KBM-7 (cell line): ENCODE results near the gene LRP5.
"Not testable (repeated sequence)": the region's sequence is repeated elsewhere in the genome, so short reads cannot be mapped to it uniquely, and the experiment has no call there.

Experiments
- DNase-seq: peaks from one replicate; pipeline ENCODE4 v3.0.0-alpha.2; 2015
- in situ Hi-C: fragments of 300-500 bp; cut with MboI; formaldehyde crosslinking; loops from 2 replicates; pipeline ENCODE4 v1.14.3; 2020; ENCODE audit warnings: low sequenced_read_pairs, low pct_unique_long_range_greater_than_20kb, mixed read lengths

The LRP5 gene

DNA sequence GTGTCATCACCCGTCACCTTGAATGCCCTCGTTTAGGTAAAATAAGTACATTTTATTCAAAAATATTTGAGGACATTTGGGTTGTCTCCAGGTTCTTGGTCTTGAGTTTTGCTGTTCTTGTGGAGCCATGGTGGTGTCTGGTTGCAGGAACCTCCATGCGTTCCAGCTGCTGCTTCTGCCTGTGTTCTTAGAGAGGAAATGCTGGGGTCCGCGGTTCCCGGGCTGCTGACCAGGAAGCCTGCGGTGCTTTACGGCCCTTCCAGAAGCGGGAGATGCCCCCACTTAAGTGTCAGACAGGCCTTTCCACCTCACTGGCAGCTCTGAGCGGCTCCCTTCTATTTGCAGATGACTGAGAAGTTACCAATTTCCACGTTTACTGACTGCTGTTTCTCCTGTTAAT is 66.8 kb downstream of the LRP5 start:
- in situ Hi-C loops, result no loop called here
- DNase-seq, result peak; percentile 70

DNA sequence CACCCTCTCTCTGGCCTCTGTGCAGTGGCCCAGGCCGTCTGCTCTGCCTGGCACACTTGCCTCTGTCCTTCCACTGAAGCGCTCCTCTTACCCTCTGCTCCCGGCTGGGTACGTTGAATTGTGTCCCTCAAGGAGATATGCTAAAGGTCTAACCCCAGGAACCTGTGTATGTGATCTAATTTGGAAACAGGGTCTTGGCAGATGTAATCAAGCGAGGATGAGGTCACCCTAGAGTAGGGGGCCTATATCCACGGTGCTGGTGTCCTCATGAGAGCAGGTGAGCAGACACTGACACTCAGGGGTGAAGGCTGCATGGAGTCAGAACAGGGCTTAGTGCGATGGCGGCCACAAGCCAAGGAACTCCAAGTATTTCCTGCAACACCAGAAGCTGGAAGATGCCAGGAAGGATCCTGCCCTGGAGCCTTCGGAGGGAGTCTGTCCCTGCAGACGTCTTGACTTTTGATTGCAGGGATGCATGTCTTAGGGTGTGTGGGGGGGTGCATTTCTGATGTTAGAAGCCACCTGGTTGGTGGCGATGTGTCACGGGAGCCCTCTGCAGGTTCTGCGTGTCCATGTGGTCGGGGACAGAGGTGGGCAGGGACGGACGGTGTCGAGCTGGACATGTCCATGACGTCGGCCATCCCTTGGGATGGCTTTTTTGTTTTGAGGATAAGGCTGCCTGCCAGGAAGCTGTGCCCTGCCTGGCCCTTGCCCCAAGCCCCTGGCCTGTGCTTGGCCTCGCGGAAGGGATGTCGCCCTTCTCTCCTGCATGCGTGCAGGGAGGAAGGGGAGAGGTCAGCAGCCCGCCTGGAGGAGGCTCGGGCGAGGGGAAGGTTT is 68.6 kb downstream of the LRP5 start:
- in situ Hi-C loops, result no loop called here
- peak; percentile 32 for DNase-seq

DNA sequence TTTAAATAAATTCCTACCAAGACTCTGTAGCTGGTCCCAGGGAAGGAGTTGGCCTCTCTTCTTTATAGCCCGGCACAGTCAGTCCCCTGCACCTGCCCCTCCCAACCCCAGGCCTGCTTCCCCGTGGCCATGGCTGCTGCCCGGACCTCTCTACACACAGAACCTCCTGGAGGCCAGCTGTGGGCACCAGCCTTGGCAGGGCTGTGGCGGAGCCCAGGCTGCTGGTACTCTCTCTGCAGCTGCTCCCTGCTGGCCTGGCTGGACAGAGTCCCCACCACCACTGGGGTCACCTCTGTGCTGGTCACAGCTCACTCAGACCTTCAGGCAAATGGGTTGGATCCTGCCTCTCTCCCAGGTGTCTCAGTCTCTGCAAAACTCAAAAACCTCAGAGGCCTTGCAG is 69.3 kb downstream of the LRP5 start:
- in situ Hi-C loops, result no loop called here
- DNase-seq, result no peak

DNA sequence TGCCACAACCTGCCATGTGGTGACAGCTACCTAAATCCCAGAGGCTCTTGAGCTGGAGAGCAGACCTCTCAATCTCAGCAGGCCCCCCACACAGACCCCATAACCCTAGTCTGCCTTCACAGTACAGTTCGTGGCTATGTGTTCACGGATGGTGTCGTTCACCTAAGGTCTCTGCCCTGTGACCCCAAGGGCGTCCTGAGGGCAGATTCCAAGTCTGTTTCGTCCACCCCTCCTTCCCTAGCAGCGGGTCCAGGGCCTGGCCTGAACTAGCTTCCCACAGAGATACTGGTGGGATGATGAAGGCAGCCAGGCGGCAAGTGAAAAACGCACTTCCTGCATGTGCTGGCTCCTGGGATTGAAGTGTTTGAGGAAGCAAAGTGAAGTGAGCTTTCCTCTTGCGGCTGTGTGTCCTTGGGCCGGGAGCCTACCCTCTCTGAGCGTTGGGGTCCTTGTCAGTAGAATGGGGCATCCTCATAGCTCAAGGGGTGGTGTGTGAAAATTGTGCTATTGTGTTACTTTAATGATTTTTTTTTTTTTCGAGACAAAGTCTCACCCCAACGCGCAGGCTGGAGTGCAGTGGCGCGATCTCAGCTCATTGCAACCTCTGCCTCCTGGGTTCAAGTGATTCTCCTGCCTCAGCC is 70.1 kb downstream of the LRP5 start:
- in situ Hi-C loops, result no loop called here
- peak; percentile 31 for DNase-seq

DNA sequence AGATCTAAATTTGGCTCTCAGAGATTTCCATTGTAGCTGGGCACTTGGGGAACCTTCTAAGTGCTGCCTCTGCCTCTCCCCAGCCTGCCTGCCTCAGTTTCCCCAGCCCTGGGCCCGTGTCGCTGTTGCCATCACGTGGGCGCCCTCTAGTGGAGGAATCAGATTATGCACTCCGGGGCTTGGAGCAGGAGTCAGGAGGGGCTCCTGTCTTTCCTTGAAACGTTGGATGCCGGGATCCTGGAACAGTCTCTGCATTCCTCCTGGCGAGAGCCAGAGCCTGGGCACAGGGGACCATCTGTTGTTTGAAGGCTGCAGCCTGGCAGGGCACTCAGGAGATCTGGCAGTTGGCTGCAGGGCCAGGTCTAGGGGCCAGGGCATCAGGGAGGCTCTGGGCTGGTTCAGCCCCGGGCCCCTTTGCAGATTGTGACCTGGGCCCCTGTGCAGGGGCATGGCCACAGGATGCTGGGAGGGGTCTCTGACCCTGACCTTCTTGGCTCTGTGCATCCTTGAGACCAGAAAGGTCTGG is 71.6 kb downstream of the LRP5 start:
- in situ Hi-C loops, result no loop called here
- peak; percentile 50 for DNase-seq

DNA sequence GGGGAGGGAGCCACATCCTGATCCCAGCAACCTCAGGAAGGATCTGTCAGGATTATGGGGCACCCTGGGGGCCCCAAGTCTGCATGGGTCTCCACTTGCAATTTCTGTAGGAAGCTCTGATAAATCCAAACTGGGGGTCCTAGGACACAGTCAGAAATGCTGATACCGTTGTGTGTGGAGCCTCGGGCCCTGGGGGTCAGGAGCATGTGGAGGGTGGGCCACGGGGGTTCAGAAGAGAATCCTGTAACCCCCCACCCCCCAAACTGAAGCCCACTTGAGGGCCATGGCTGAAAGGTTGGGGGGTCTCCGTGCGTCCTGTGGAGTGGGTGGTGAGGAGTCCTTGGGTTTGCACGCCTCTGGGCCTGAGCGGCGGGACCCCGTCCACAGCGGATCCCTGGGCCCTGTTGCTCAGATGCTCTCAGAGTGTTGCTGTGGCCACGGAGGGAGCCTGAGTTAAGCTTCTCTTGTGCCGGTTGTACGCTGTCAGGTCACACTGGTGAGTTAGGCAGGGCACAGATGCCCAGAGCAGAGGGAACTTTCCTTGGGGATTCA is 72.2 kb downstream of the LRP5 start:
- in situ Hi-C loops, result no loop called here
- DNase-seq, result no peak

DNA sequence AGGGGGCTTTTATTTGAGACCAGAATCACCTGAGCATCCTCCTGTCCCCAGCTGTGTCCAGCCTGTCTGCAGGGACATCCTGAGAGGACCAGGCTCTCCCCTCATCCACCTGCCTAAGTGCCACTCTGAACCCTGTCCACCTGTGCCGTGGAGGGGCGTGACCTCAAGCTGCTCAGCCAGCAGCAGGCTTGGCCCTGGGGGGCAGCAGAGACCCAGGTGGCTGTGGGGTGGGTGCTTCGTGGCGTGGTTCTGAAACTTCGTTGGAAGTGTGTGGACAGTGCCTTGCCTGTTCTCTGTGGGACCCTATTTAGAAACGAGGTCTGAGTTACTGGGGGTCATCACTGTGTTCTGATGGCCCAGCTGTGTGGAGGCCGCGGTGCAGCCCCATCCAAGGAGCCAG is 72.7 kb downstream of the LRP5 start:
- in situ Hi-C loops, result no loop called here
- DNase-seq, result no peak

DNA sequence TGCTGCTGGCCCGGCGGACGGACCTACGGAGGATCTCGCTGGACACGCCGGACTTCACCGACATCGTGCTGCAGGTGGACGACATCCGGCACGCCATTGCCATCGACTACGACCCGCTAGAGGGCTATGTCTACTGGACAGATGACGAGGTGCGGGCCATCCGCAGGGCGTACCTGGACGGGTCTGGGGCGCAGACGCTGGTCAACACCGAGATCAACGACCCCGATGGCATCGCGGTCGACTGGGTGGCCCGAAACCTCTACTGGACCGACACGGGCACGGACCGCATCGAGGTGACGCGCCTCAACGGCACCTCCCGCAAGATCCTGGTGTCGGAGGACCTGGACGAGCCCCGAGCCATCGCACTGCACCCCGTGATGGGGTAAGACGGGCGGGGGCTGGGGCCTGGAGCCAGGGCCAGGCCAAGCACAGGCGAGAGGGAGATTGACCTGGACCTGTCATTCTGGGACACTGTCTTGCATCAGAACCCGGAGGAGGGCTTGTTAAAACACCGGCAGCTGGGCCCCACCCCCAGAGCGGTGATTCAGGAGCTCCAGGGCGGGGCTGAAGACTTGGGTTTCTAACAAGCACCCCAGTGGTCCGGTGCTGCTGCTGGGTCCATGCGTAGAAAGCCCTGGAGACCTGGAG is 74.1 kb downstream of the LRP5 start:
- in situ Hi-C loops, result no loop called here
- DNase-seq, result no peak

DNA sequence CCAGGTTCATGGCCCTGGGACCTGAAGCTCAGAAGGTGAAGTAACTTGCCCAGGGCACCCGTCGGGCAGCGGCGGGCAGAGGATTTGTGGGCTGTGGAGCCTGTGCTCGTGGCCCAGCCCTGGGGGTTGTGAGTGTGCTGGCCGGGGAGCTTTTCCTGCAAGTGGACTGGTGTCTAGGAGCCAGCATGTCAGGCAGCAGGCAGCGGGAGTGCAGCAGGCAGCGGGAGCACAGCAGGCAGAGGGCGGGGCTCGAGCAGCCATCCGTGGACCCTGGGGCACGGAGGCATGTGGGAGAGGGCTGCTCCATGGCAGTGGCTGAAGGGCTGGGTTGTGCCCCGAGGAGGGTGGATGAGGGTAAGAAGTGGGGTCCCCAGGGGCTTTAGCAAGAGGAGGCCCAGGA is 75.4 kb downstream of the LRP5 start:
- DNase-seq, result no peak
- in situ Hi-C loops, result no loop called here

DNA sequence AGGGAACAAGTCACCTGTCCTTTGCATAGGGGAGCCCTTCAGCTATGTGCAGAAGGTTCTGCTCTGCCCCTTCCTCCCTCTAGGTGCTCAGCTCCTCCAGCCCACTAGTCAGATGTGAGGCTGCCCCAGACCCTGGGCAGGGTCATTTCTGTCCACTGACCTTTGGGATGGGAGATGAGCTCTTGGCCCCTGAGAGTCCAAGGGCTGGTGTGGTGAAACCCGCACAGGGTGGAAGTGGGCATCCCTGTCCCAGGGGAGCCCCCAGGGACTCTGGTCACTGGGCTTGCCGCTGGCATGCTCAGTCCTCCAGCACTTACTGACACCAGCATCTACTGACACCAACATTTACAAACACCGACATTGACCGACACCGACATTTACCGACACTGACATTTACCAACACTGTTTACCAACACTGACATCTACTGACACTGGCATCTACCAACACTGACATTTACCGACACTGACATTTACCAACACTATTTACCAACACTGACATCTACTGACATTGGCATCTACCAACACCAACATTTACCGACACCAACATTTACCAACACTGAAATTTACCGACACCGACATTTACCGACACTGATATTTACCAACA is 76.3 kb downstream of the LRP5 start:
- in situ Hi-C loops, result no loop called here
- no peak for DNase-seq

DNA sequence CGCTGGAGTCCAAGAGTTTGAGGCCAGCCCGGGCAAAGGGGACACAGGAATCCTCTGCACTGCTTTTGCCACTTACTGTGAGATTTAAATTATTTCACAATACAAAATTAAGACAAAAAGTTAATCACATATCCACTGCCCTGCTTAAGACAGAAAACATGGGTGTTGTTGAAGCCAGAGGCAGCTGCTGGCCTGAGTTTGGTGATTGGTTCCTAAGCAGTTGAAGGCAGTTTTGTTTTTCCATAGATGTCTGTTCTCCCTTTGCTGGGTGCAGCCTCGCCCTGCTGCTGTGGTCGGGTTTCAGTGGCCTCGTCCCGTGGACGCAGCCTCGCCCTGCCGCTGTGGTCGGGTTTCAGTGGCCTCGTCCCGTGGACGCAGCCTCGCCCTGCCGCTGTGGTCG is 77.9 kb downstream of the LRP5 start:
- in situ Hi-C loops, result no loop called here
- DNase-seq, result no peak

DNA sequence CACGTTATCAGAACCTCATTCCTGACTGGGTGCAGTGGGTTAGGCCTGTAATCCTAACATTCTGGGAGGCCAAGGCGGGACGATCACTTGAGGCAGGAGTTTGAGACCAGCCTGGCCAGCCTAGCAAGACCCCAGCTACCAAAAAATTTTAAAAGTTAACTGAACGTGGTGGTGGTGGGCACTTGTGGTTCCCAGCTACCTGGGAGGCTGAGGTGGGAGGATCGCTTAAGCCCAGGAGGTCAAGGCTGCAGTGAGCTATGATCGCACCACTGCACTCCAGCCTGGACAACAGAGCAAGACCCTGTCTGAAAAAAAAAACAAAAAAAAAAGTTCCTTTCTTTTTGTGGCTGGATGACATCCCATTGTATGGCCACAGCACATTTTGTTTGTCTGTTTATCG is 80.4 kb downstream of the LRP5 start:
- in situ Hi-C loops, result no loop called here
- DNase-seq, result no peak

DNA sequence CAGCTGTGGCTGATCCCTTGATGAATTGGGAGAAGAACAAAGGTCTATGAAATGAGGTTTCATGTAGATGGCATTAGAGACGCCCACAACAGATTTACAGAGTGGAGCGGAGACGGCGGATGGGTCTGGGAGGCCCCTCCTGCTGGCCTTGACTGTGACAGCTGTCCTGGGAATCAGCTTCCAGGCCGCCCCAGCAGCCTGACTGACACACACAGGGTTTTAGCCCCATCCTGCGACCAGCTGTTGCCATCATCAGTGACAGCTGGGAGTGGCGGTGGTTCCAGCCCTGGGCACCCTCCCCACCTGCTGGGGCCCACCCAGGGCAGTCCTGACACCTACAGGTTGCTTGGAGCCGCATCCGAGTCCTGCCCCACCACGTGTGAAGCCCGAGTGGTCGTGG is 84.1 kb downstream of the LRP5 start:
- no peak for DNase-seq
- in situ Hi-C loops, result no loop called here

DNA sequence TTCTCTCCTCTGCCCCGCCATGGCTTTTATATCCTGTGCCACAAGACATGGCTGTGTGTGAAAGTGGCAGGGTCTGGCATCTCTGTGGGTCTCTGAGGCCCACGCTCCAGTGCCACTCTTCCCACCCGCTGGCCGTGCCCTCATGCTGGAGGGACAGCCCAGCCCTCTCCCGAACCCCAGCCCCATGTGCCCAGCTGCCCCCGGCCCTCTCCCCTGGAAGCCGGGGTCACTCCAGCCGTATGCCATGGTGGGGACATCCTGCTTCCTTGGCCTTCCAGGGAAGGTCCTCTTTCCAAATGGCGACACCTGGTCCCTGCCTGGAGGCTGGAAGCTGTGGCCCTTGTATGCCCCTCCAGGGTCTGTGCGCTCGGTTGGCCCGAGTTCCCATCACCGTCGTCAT is 84.9 kb downstream of the LRP5 start:
- in situ Hi-C loops, result no loop called here
- DNase-seq, result no peak

DNA sequence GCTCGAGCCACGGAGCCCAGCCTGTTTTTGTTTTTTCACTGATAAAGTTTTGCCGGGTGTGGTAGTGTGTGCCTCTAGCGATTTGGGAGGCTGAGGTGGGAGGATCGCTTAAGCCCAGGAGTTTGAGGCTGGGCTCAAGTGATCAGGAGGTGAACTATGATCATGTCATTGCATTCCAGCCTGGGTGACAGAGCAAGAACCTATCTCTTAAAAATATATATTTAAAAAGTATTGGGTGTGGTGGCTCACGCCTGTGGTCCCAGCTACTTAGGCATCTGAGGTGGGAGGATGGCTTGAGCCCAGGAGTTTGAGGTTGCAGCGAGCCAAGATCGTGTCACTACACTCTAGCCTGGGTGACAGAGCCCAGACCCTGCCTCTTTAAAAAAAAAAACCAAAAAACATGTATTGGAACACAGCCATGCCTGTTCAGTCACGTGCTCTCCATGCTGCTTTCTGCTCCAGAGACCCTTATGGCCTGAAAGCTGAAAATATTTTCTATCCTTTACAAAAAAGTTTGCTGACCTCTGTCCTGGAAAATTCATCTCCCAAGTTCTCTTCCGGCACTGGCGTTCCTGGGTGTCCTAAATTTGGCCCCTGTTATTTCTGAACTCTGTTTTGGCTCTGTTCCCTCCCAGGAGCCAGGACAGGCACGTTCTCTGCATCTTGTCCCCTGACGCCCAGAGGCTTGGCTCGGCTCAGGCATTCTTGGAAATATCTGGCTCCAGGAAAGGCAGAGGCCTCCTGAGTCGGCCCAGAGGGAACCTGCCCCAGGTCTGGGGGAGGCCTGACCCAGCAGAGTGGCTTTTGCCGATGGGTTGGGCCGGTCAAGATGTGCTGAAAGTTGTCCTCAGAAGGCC is 86.8 kb downstream of the LRP5 start:
- no peak for DNase-seq
- in situ Hi-C loops, result no loop called here

DNA sequence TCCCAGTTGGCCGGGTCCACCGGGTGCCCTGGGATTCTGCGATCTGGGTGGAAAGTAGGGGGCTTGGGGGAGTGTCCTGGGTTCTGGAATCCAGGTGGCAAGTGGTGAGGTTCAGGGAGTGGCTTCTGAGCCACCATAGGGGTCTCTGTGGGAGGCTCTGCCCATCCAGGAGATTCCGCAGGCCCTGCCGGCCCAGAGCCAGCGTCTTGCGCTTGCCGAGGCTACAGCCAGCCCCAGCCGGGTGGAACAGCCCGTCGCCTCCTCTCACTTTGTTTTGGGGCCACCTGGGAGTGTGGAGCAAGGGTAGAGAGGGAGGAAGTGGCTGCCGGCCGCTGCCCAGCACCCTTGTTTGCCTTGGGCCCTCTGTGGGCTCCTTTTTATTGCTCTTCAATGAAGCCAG is 87.5 kb downstream of the LRP5 start:
- no peak for DNase-seq
- in situ Hi-C loops, result no loop called here

DNA sequence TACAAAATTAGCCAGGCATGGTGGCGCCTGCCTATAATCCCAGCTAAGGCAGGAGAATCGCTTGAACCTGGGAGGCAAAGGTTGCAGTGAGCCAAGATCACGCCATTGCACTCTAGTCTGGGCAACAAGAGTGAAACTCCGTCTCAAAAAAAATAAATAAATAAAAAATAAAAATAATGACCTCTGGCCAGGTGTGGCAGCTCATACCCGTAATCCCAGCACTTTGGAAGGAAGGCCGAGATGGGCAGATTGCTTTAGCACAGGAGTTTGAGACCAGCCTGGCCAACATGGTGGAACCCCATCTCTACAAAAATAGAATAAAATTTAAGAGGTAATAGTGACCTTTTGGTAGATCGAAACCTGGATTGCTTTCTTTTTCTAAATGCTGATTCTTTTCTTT is 88.2 kb downstream of the LRP5 start:
- in situ Hi-C loops, DNase-seq: not testable (repeated sequence)

DNA sequence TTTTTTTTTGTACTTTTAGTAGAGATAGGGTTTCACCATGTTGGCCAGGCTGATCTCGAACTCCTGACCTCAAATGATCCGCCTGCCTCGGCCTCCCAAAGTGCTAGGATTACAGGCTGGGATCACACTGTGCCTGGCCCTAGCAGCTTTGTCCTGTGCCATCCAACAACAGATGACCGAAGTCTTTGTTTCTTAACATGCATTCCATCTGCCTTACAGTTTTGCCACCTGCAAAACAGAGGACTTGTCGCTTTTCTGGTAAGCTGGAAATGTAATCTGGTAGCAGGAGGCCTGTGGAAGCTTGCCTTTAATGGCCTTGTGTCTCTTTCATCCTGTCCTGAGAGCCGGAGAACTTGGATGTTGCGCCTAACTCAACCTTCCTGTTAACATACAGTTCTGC is 89.5 kb downstream of the LRP5 start:
- in situ Hi-C loops, result no loop called here
- DNase-seq, result no peak
